SW 1271 (cell line): ENCODE data around the gene SELENOM.
"Not testable (repeated sequence)": the region's sequence is repeated elsewhere in the genome, so short reads cannot be mapped to it uniquely, and the experiment has no call there.

Experiments used
- DNase-seq, 2 experiments: peaks; one replicate each; lab custom pipeline; 2025; lab: John Stamatoyannopoulos, UW

The SELENOM gene

GRCh38 chr22:31105282-31105929 lies 2.0 kb downstream of the SELENOM start:
- DNase-seq = no peak

DNA sequence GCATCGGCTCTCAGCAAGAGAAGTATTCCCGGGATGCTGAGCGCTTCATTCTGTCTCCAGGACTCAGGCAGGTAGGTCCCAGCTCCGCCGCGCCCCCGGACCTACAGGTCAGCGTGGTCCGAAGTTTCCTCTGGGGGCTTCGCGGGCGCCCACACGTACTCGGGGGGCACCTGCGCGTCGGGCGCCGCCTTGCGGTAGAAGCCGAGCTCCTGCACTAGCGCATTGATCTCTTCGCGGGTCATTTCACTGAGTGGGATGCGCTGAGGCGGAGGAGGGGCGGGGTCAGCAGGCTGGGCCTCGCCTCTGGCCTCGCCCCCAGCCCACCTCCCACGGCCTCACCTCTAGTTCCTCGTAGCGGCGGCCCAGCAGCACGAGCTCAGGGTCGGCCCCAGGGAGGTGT lies 2.5 kb downstream of the SELENOM start:
- no peak for DNase-seq

GRCh38 chr22:31103899-31104694 lies 3.3 kb downstream of the SELENOM start:
- DNase-seq = no peak

DNA sequence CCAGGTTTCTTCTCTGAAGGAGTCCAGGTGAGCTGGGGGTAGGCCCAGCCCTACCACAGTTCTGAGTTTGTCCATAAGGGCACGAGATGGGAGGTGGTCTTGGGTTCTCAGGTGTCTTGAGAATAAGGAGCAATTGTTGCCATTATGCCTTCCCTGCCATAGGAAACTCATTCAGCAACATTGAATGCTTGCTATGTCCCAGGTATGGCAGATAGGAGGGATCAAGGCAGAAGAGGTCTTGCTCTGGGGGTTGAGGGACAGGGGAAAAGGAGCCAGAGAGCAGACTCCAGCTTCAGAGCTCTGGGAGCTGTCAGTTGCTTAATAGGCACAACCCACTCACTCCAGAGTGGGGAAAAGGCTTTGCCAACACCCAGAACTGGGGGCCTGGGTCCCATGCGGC lies 4.3 kb downstream of the SELENOM start:
- no peak for DNase-seq

DNA sequence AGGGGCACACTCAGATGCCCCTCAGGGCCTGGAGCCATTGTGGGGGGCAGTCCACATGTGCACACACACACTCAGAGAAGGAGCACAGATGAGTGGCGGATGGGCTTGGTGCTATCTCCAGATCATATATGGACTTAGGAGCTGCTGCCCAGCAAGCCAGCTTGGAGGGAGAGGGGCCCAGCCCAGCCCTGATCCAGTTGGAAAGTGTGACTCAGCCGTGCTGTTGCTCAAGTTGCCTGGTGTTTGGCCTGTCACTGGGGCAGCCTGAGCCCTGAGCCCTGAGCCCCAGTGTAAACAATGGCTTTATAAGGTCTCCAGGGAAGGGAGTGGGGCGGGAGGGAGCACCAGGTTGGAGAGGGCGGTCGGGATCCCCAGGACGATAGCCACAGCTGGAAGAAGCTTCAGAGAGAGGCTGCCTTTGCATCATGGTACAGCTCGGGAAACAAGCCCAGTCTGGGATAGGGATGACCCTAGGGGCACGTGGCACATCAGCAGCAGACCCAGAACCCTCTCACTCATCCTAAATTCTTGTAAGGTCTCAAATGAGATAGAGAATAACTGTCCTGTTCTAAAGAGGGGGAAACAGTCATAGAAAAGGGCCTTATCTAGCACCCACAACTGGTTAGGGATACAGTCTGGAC lies 4.8 kb downstream of the SELENOM start:
- DNase-seq = peak in 1 of 2 experiments; percentile 26

DNA sequence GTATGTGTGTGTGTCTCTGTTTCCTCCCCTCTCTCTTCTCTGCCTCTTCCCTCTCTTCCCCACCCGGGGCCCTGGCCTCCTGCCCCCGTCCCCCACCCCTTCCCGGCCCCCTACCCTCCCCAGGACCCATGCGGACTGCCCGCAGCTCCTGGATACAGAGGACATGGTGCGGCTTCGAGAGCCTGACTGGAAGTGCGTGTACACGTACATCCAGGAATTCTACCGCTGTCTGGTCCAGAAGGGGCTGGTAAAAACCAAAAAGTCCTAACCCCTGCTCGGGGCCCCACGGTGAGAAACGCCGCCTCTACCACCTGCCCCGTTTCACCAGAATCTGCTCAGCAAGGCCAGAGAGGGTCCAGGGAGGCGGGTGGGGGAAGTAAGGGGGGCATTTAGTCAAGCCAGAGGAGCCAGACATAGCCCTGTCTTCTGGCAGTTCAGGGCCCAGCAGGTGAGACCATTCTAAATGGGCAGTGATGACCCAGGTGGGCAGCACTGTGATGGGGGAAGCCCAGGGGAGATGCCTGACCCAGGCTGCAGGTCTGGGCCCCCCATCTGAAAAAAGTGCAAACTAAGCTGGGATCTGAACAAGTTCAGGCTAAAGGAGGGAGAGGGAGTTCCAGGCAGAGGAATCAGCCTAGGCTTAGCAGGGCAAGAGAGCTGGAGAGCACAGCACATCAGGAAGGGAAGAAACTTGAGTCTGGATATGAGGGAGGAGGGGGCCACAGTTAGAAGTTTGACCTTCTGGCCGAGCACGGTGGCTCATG lies 6.4 kb downstream of the SELENOM start:
- no peak for DNase-seq

DNA sequence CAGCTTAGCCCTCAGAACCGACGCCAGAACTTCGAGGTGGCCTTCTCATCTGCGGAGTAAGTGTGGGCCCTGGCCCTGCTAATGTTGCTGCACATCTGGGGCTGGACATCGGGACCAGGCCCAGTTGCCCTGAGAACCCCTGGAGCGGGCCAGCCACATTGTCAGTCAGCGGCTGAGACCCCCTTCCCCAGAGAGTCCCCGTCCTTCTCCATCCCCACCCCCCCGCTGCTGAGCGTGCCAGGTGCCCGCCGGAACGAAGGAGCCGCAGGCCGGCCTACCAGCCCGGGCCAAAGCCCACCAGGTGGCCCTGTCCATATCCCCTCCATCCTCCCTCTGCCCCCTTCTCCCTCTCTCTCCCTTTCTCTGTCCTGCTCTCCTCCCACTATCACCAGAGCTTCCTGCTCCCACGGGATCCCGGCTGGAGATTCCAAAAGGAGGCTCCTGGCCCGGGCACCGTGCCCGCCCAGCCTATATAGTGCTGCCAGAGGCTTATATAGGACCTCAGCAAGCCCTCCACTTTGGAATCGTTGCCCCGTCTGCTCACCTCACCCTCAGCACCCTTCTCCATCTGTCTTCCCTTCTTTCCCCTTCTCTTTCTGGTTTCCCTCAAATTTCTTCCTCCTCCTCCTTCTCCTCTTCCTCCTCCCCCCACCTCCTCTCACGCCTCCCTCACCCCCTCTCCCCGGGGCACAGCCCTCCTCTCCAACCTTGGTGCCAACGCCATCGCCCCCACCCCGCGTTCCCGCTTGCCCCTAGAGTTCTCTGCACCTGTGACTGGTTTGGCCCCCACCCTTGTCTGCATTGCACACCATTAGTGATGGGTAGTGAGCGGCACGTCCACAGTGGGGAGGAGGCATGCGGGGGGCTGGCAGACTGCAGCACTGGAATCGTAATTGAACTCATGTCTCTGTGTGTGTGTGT lies 7.3 kb downstream of the SELENOM start:
- no peak for DNase-seq

DNA sequence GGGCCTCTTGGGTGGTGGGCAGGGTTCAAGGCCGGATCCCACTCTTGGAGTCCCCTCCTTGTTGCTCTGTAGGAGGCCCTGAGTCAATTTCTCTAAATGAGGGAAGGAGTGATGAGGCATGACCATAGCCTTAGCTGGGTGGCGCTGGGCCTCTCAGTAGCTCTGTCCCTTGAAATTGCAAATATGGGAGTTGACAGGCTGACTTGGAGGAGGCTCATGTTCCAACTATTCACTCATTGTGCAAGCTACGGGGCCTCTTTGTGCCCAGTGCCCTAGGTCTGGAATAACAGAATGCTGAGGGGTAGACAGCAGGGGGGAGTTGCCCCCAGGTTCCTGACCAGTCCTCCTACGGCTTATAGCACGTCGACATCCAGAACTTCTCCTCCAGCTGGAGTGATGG lies 8.0 kb downstream of the SELENOM start:
- no peak for DNase-seq

- DNase-seq = no peak
These were observed 8.7 kb downstream of the SELENOM start for GRCh38 chr22:31098632-31099110.

DNA sequence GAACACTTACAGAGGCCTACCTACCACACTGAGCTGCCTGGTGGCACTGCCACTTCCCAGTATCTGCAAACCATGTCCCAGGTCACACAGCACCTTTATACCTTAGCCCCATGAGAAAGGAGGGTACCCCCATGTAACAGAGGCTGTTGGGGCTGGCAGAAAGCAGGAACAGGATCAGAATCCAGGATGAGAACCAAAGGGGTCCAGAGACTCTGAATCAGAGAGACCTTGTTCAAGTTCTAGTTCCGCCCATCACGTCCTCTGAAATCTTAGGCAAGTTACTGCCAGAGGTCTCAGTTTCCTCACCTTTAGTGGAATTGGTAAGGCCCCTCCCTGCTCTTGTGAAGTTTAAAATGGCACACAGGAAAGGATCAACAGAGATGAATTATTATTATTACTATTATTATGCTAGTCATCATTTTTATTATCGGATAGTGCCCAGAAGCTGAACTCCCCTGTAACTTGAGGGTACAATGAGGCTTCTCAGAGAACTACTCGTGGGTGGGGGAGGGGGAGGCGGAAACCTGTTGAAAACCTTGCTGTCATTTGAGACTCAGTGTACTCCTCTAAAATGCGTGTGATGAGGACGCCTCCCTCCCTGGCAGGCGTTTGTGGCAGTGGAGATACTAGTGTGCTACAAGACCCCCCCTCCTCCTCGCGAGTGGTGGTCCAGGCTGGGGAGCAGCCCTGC lies 9.3 kb downstream of the SELENOM start:
- no peak for DNase-seq

- not testable (repeated sequence) for DNase-seq
These were observed 9.8 kb downstream of the SELENOM start for GRCh38 chr22:31097539-31097938.

- no peak for DNase-seq
These were observed 10.6 kb downstream of the SELENOM start for GRCh38 chr22:31096657-31097279.

GRCh38 chr22:31095637-31096249 lies 11.6 kb downstream of the SELENOM start:
- DNase-seq = no peak

- DNase-seq = no peak
These were observed 12.6 kb downstream of the SELENOM start for GRCh38 chr22:31094741-31095140.

- DNase-seq = no peak
These were observed 13.3 kb downstream of the SELENOM start for GRCh38 chr22:31094021-31094551.

- DNase-seq = no peak
These were observed 14.1 kb downstream of the SELENOM start for GRCh38 chr22:31093086-31093850.

- DNase-seq = no peak
These were observed 15.2 kb downstream of the SELENOM start for GRCh38 chr22:31092161-31092560.
